ENCODE data around the gene SBNO2. TPM values are rescaled to one million over a fixed set of nuclear protein-coding genes. Genes with fewer than 3 reads are reported as not detected.

The SBNO2 gene, protein sequence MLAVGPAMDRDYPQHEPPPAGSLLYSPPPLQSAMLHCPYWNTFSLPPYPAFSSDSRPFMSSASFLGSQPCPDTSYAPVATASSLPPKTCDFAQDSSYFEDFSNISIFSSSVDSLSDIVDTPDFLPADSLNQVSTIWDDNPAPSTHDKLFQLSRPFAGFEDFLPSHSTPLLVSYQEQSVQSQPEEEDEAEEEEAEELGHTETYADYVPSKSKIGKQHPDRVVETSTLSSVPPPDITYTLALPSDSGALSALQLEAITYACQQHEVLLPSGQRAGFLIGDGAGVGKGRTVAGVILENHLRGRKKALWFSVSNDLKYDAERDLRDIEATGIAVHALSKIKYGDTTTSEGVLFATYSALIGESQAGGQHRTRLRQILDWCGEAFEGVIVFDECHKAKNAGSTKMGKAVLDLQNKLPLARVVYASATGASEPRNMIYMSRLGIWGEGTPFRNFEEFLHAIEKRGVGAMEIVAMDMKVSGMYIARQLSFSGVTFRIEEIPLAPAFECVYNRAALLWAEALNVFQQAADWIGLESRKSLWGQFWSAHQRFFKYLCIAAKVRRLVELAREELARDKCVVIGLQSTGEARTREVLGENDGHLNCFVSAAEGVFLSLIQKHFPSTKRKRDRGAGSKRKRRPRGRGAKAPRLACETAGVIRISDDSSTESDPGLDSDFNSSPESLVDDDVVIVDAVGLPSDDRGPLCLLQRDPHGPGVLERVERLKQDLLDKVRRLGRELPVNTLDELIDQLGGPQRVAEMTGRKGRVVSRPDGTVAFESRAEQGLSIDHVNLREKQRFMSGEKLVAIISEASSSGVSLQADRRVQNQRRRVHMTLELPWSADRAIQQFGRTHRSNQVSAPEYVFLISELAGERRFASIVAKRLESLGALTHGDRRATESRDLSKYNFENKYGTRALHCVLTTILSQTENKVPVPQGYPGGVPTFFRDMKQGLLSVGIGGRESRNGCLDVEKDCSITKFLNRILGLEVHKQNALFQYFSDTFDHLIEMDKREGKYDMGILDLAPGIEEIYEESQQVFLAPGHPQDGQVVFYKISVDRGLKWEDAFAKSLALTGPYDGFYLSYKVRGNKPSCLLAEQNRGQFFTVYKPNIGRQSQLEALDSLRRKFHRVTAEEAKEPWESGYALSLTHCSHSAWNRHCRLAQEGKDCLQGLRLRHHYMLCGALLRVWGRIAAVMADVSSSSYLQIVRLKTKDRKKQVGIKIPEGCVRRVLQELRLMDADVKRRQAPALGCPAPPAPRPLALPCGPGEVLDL (N-terminal part only)
- 131 TPM for total RNA-seq

DNA sequence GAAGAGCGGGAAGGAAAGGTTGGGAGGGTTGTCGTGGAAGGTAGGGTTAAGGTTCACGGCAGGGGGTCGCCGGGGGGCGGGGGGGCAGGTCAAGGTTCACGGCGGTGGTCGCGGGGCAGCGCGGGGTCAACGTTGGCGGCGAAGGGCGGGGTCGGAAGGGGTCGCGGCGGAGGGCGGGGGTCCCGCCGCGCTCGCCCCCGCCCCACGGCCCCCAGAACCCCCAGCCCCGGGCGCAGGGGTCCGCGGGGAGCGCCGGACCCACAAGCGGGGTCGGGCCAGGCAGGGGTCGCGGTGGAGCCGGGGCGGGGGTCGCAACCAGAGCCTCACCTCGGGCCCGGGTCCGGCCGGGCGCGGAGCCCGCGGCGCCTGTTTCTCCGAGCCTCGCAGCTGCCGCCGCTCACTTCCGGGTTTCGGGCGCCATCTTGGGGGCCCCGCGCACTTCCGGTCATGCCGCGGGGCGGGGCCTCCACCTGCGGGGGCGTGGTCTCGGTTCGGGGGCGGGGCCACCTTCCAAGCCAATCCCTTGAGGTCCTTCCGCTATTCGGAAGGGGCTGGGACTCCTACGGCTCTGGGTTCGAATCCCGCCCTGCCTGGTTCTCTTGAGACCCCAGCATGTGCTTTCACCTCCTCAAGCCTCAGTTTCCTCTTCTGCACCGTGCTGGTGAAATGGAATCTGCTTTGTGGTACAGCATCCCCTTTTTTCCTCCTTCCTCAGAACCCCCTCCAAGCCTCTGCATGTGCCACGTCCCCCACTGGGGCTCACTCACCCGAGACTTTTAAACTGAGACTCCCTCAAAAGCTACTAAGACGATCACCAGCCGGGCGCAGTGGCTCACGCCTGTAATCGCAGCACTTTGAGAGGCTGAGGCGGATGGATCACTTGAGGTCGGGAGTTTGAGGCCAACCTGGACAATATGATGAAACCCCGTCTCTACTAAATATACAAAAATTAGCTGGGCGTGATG lies at the start of gene SBNO2:
Gene SBNO2 (minus strand): TSS at position 424 of the 965 bp plus-strand sequence. CDS start 19,992 bp downstream, outside the sequence.
- intact Hi-C loops (cut with DNase I): no loop called here
- peak; percentile 85 for ATAC-seq

DNA sequence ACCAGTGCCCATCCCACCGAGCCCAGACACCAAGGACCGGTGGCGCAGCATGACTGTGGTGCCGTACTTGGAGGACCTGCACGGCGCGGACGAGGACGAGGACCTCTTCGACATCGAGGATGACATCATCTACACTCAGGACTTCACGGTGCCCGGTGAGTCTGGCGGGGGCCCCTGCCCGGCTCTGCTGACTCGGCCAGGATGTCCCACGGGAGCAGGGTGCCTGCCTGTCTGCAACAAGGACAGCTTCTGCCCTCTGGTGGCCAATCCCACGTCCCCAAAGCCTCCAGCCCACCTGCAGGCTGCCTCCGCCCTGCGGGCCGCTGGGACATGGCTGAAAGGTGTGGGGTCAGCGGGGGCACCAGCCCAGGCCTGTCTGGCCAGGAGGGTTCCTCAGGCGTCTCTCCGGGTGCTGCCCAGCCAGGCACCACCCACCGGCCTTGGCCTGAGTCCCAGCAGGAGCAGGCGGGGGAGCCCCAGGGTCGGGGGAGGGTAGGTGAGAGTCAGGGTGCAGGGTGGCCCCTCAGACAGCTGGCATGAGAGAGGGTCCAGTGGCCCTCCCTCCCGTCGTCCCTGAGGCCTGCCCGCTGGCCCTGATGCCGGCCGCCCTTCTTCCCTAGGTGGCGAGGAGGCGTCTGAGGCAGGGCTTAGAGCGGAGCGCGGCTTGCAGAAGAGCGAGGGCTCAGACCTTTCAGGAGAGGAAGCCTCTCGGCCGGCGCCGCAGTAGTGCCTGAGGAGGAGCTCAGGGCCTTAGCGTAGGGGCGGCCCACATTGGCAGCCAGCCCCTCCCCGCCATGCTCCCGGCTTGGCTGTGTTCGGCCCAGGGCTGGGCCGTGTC lies 49.2 kb upstream of the SBNO2 start:
- intact Hi-C loops (cut with DNase I): no loop called here
- DNase-seq (ENCODE audit: low spot score): no peak
- no peak for ATAC-seq

More for the DNA sequence above, at the start of gene SBNO2:
- DNase-seq (ENCODE audit: low spot score): peak; percentile 95

DNA sequence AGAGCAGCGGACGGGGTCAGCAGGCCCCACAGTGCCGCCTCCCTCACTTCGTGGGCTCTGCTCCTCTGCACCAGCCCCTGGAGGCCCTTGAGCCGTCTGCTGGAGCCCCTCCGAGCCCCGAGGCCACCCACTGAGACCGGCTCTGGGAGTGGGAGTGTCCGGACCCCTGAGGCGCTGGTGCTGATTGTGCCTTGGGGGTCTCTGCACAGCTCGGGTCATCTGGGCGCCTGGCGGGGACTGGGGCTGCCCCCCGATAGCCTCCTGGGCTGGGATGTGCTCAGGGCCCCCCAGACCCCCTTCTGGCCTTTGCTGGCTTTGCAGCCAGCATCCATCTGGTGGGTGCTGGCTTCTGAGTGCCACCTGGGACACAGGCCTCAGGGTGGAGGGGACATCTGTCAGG lies 48.3 kb upstream of the SBNO2 start:
- intact Hi-C loops (cut with DNase I): no loop called here
- DNase-seq (ENCODE audit: low spot score): no peak
- ATAC-seq: no peak

DNA sequence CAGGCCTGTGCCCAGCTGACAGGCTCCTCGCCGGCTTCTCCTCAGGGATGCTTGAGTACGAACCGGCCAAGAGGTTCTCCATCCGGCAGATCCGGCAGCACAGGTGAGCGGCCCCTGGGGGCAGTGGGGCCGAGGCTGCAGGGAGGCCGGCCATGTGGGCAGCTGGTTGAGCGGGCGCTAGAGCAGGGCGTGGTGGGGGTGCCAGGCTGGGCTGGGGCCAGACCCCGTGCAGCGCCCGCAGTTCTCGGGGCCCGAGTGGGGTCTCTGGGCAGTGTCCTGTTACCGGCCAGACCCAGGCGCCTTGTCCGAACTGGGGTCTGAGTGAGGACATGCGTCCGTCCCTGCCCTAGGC lies 47.8 kb upstream of the SBNO2 start:
- no peak for DNase-seq (ENCODE audit: low spot score)
- peak; percentile 2 for ATAC-seq
- intact Hi-C loops (cut with DNase I): loop anchor here (1.0 kb wide), 1 partner anchor 222 kb away; the partner anchor contains the start of gene GRIN3B

DNA sequence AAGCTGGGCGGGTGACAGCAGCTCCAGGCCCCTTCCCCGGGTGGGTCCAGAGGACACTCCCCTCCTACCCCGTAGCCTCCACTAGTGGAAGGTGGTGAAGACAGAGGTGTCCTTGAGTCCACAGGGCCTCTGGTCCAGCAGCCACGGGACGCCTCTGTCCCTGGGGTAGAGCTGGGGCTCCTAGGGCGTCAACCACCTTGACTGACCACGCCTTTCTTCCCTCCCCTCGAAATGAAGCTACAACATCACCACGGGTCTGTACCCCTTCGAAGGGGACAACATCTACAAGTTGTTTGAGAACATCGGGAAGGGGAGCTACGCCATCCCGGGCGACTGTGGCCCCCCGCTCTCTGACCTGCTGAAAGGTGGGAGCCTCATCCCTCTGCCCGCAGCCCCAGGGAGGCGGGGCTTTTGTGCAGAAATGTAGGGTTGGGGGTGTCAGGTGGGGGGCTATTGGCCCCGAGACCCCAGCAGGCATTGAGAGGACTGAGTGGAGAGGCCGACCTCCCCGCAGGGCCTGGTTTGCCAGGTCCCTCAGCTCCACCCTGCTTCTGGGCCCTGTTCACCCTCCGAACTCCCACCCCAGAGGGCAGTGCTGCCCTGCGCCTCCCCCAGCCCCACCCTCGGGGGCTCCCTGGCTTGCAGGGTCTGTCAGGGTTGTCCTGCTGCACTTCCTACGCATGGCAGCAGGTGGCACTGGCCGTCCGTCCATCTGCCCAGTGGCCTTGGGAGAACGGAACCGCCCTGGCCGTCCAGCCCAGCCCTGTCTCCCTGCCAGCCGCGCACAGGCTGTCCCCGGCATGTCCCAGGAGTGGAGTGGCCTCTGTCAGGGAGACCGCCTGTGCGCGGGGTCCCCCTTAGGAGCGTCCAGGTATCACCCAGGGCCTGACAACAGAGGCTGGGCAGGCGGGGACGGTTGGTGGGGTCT lies 47.2 kb upstream of the SBNO2 start:
- DNase-seq (ENCODE audit: low spot score) (peak; percentile 84), ATAC-seq (peak; percentile 63)
- intact Hi-C loops (cut with DNase I): loop anchor here (1.0 kb wide), 1 partner anchor 221 kb away; the partner anchor contains the start of gene GRIN3B

DNA sequence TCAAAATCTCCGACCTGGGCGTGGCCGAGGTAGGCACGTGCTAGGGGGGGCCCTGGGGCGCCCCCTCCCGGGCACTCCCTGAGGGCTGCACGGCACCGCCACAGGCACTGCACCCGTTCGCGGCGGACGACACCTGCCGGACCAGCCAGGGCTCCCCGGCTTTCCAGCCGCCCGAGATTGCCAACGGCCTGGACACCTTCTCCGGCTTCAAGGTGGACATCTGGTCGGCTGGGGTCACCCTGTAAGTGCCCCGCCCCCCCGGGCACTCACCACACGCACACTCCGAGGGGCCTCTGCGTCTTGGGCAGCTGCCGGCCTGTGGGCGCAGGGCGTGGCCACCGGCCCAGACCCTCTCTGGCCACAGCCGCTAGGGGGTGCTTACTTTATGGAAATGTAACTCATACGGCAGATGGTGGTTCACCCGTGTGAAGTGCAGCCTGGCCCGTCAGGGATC lies 46.4 kb upstream of the SBNO2 start:
- DNase-seq (ENCODE audit: low spot score) (no peak), ATAC-seq (no peak)
- intact Hi-C loops (cut with DNase I): no loop called here

DNA sequence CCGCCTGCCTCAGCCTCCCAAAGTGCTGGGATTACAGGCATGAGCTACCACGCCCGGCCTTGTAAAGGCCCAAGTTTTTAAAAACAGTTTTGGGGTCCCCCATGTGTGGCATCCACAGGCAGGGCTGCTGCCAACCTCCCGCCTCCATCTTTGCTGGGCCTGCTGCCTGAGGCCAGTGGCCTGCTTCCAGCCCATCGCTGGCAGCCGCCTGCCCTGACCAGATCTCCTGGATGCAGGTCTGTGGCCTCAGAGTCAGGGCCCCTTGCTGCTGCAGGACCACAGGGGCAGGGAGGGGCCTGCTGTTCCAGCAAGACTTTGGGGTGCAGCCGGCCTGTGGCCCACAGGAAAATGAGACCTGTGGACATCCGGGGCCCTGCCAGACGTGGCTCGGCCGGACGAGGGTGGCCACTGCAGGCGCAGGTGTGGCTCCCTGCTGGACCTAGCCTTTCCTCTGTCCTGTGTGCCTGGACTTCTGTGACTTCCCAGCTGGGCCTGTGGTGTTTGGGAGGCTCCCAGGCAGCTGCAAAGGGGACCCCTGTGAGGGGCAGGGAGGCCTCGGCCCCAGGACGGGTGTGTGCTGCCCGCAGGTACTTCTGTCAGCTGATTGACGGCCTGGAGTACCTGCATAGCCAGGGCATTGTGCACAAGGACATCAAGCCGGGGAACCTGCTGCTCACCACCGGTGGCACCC lies 45.9 kb upstream of the SBNO2 start:
- DNase-seq (ENCODE audit: low spot score) (no peak), ATAC-seq (no peak)
- intact Hi-C loops (cut with DNase I): no loop called here

DNA sequence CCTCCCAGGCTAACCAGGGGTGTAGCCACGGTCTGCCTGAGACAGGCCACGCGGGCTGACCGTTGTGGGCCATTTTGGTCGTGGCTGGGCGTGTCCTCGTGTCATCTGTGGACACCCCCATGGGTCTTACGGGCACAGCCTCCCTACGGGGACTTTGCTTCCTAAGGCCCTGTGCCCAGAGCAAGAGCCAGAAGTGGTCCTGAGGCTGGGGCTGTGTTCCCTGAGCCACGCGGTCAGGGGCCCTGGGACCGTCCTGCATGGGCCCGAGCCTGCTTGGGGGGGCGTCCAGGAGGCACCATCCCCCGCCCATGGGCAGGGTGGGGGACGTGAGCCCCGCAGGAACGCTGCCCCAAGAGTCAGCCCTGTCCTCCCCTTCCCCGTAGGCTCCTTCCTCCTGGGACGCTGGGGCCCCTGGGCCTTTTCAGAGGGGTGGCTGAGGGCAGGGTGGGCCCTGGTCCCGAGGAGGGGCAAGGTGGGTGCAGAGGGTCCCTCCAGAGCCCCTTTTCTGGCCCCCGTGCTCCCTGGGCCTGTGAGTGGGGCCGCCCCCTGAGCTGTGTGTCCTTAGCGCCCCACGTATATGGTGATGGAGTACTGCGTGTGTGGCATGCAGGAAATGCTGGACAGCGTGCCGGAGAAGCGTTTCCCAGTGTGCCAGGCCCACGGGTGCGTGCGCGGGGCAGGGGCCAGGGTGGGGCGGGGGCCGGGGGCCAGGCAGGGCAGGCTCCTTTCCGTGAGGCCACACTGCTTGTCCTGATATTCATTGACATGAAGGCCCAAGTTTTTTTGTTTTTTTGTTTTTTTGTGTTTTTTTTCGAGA lies 44.9 kb upstream of the SBNO2 start:
- no peak for ATAC-seq
- no peak for DNase-seq (ENCODE audit: low spot score)
- intact Hi-C loops (cut with DNase I): no loop called here

DNA sequence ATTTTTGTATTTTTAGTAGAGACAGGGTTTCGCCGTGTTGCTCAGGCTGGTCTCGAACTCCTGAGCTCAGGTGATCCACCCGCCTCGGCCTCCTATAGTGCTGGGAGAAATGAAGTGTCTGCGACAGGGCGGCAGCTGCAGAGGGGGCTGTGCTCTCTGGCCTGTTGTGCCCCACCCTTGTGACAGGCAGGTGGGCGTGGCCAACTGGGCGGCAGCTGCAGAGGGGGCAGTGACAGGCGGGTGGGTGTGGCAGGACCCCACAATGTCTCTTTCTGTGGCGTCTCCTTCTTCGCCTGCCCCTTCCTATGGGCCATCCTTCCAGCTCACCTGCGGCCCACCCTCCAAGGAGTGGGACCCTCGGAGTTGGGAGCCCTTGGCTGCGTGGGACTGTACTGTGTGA lies 43.3 kb upstream of the SBNO2 start:
- intact Hi-C loops (cut with DNase I): no loop called here
- DNase-seq (ENCODE audit: low spot score) (no peak), ATAC-seq (no peak)

DNA sequence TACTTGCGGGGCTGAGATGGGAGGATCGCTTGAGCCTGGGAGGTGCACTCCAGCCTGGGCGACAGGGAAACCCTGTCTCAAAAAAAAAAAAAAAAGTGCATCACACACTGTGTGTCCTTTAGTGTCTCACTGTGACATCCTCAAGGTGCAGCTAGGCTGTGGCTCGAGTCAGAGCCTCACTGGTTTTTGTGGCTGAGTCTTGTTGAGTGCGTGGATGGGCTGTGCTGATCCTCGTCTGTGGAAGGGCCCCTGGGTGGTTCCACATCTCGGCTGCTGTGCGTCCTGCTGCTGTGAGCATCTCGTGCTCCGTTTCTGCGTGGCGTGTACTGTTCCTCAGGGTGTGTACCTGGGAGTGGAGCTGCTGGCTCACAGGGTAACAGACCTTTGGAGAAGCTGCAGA lies 42.7 kb upstream of the SBNO2 start:
- DNase-seq (ENCODE audit: low spot score): no peak
- ATAC-seq: no peak
- intact Hi-C loops (cut with DNase I): no loop called here

DNA sequence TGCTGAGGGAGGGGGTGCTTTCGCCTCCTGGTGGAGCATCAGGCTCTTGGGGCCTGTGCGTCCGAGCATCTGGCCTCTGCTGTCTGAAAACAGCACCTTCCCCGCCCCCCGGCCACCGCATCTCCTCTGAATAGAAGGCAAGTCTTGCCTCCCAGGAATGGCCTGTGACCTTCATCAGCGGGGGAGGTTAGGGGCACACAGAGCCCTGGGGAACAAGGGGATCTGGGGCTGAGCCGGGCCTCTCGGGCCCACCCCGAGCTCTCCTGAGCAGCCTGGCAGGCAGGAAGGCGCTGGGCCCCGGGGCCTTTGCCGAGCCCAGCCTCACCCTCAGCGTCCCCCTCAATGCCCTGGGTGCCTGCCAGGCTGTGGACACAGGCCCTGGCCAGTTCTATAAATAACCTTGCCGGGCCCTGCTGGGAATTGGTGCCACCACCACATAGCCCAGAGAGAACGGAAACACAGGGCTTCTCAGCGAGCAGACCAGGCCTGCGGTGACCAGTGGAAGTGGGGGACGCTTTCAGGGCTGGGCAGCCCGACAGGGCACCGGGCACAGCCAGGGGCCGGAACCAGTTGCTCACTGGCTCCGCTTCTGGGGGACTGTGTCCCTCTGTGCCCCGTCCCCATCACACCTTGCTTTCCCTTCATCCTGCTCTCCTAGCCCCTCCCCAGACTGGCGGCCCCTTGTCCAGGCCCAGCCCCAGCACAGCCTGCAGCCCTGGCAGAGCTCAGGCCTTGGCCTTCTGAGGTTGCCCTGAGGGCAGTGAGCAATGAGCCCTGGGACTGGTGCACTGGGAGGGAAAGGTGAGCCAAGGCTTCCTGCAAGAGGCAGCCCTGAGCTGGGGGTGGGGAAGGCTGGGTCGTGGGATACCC lies 41.0 kb upstream of the SBNO2 start:
- intact Hi-C loops (cut with DNase I): no loop called here
- DNase-seq (ENCODE audit: low spot score) (no peak), ATAC-seq (peak; percentile 13)

DNA sequence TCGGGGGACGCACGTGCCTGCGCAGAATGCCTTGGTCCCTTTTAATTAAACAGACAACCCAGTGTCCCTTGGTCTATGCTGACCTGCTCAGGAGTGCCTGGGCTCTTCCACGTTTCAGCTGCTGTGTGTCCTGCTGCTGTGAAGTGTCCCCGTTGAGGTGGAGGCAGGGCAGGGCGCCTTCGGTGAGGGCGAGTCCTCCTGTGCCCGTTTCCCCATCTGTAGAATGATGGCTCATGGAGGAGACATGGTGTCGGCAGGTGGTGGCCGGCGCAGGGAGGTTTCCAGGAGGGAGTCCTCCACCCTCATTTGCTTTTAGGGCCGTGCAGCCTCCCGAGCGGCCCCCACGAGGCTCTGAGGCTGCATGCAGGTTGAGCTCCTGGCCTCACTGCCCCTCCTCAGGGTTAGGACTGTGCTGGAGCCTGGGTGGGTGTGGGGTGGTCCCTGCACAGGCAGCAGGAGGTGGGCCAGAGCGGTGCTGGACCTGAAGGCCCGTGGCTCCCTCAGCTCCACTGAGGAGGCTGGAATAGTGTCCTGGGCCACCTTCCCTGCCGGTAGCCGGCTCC lies 40.3 kb upstream of the SBNO2 start:
- no peak for ATAC-seq
- intact Hi-C loops (cut with DNase I): no loop called here

DNA sequence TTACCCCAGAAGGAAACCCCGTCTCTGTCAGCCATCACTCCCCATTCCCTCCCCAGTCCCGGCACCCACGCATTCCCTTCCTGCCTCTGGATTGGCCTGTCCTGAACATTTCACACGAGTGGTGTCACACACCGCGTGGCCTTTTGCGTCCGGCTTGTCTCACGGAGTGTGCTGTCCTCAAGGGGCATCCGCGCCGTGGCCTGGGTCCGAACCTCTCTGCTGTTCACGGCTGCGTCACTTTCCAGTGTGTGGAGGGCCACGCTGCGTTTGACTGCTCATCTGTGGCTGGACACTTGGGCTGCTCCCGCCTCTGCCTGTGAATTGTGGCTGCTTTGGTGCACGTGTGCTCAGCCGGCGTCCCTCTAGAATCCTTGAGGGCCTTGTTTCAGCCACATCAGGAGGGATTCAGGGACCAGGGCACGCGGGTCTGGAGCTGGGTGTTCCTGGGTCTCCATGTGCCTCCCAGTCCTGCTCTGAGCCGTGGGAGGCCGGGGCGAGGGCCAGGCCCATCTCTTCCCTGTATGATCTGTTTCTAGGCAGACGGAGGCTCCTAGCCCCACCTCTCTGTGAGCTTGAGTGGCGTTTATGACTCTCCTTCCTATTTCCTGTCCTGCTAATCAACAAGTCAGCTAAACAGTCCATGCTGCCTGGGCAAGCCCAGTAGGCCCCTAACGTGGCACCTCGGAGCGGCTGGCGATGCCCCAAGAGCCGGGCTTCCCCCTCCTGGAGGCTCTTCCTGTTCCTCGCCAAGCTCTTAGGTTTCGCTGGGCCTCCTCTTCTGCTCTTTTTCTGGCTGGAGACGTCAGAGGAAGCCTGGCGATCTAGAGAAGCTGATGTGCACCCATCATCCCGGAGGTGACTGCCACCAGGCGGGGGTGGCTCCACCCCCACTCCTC lies 39.6 kb upstream of the SBNO2 start:
- ATAC-seq (peak; percentile 64), DNase-seq (ENCODE audit: low spot score) (no peak)
- intact Hi-C loops (cut with DNase I): no loop called here

More for the DNA sequence above, 40.3 kb upstream of the SBNO2 start:
- DNase-seq (ENCODE audit: low spot score): no peak

All from sciatic nerve (tissue), 2 donors.